HK-2 (cell line): ENCODE data around the gene CRHR2.
"Not testable (repeated sequence)": the region's sequence is repeated elsewhere in the genome, so short reads cannot be mapped to it uniquely, and the experiment has no call there.

Source experiments
- DNase-seq: peaks from one replicate; pipeline ENCODE4 v3.0.0-alpha.2; 2018; ENCODE audit not compliant: unreplicated experiment

The CRHR2 gene

GRCh38 chr7:30654296-30655090, 27.8 kb downstream of the CRHR2 start:
- DNase-seq = no peak

GRCh38 chr7:30652698-30653641, 29.3 kb downstream of the CRHR2 start:
- DNase-seq = no peak

GRCh38 chr7:30652132-30652531, 30.1 kb downstream of the CRHR2 start:
- no peak for DNase-seq

- no peak for DNase-seq
These were observed 31.8 kb downstream of the CRHR2 start for GRCh38 chr7:30650421-30650808.

- no peak for DNase-seq
These were observed 32.4 kb downstream of the CRHR2 start for GRCh38 chr7:30649717-30650420.

- DNase-seq = no peak
These were observed 33.3 kb downstream of the CRHR2 start for GRCh38 chr7:30648744-30649540.

- no peak for DNase-seq
These were observed 34.5 kb downstream of the CRHR2 start for GRCh38 chr7:30647589-30648364.

- DNase-seq = no peak
These were observed 36.1 kb downstream of the CRHR2 start for GRCh38 chr7:30646154-30646553.

GRCh38 chr7:30645661-30646060, 36.6 kb downstream of the CRHR2 start:
- no peak for DNase-seq

GRCh38 chr7:30644286-30644955, 37.8 kb downstream of the CRHR2 start:
- no peak for DNase-seq

GRCh38 chr7:30642789-30643188, 39.5 kb downstream of the CRHR2 start:
- no peak for DNase-seq

- DNase-seq = not testable (repeated sequence)
These were observed 39.9 kb downstream of the CRHR2 start for GRCh38 chr7:30642322-30642721.

- no peak for DNase-seq
These were observed 46.5 kb downstream of the CRHR2 start for GRCh38 chr7:30635798-30636197.

- no peak for DNase-seq
These were observed 47.5 kb downstream of the CRHR2 start for GRCh38 chr7:30634634-30635201.

GRCh38 chr7:30634193-30634626, 48.0 kb downstream of the CRHR2 start:
- DNase-seq = no peak

GRCh38 chr7:30633223-30633622, 49.0 kb downstream of the CRHR2 start:
- DNase-seq = no peak

- no peak for DNase-seq
These were observed 51.3 kb downstream of the CRHR2 start for GRCh38 chr7:30630986-30631385.

- DNase-seq = no peak
These were observed 55.2 kb downstream of the CRHR2 start for GRCh38 chr7:30627026-30627425.

GRCh38 chr7:30625283-30625682, 57.0 kb downstream of the CRHR2 start:
- DNase-seq = no peak

- DNase-seq = no peak
These were observed 63.3 kb downstream of the CRHR2 start for GRCh38 chr7:30618961-30619360.
